GM12878 (cell line): Measurements from ENCODE around the gene IL27RA. TPM values are rescaled to one million over a fixed set of nuclear protein-coding genes. Genes with fewer than 3 reads are reported as not detected.

Experiments
- ATAC-seq: fragments of 200-7000 bp; cut with Tn5 transposase; 3 replicates; pipeline ENCODE4 v1.9.1; 2020; ENCODE audit warnings: mild to moderate bottlenecking, moderate library complexity
- BruUV-seq: library from RNA; stranded (reverse); fragments of 400-500 nt; replicated peaks from 2 replicates; lab custom pipeline; 2021; lab: Mats Ljungman, UMichigan
- CTCF ChIA-PET: fragments of 300-600 bp; sonication (Branson Sonifier 250); formaldehyde crosslinking; extraction: SDS; loops from one replicate; lab custom pipeline; 2021; ENCODE audit warnings: inconsistent platforms; lab: Yijun Ruan, JAX
- POLR2A ChIA-PET: fragments of 350-600 bp; formaldehyde crosslinking; extraction: SDS; loops from one replicate; lab custom pipeline; 2021; ENCODE audit warnings: inconsistent platforms; lab: Charles Lee
- RAD21 ChIA-PET: fragments of 300-600 bp; sonication (Branson Sonifier 250); formaldehyde crosslinking; loops from one replicate; lab custom pipeline; 2023; ENCODE audit warnings: antibody characterized with exemption; ENCODE audit not compliant: unreplicated experiment; lab: Charles Lee
- SMC1A ChIA-PET: fragments of 300-600 bp; sonication (Branson Sonifier 250); formaldehyde crosslinking; loops from one replicate; lab custom pipeline; 2023; ENCODE audit not compliant: unreplicated experiment, uncharacterized antibody; lab: Charles Lee
- DNase-seq: peaks from one replicate; pipeline ENCODE4 v3.0.0-alpha.2; 2011; ENCODE audit warnings: low read depth, low spot score
- FAIRE-seq: peaks from 3 replicates; lab custom pipeline; 2011; peaks lifted over from hg19 to GRCh38; lab: Jason Lieb, UNC
- H2AFZ ChIP-seq: 2 replicates; pipeline ENCODE4 v1.6.0; 2011; ENCODE audit warnings: low read depth, low read length, control low read depth; ENCODE audit not compliant: control insufficient read depth
- H3K27ac ChIP-seq: 2 replicates; pipeline ENCODE4 v1.5.1; 2011; ENCODE audit warnings: control low read depth; ENCODE audit not compliant: control insufficient read depth, insufficient read depth
- H3K27me3 ChIP-seq, 2 experiments: replicated peaks in 1 of 2; 2 replicates each; pipeline versions ENCODE4 v1.6.0 to v1.6.1; 2011; ENCODE audit warnings: low read length in 1 of 2; ENCODE audit not compliant: control insufficient read depth in 2 of 2, insufficient read depth in 2 of 2
- H3K36me3 ChIP-seq, 2 experiments: 2 replicates each; pipeline ENCODE4 v1.5.1; 2011; ENCODE audit warnings: low read length in 1 of 2; ENCODE audit not compliant: control insufficient read depth in 2 of 2, insufficient read depth in 2 of 2
- H3K4me1 ChIP-seq: 2 replicates; pipeline ENCODE4 v1.6.1; 2011; ENCODE audit warnings: mild to moderate bottlenecking, low read length, moderate library complexity, mixed read lengths; ENCODE audit not compliant: control insufficient read depth, insufficient read depth
- H3K4me2 ChIP-seq: 2 replicates; pipeline ENCODE4 v1.6.0; 2011; ENCODE audit warnings: control low read depth; ENCODE audit not compliant: control insufficient read depth, insufficient read depth
- H3K4me3 ChIP-seq: fragments of 200-600 bp; sonication (generic); 2 replicates; pipeline ENCODE4 v1.5.1; 2016
- H3K79me2 ChIP-seq: 2 replicates; pipeline ENCODE4 v1.6.0; 2011; ENCODE audit warnings: low read length; ENCODE audit not compliant: control insufficient read depth, insufficient read depth
- H3K9ac ChIP-seq: 2 replicates; pipeline ENCODE4 v1.8.0; 2011; ENCODE audit warnings: low read length, control low read depth, mixed read lengths; ENCODE audit not compliant: control insufficient read depth, insufficient read depth
- H3K9me3 ChIP-seq: replicated peaks from 3 replicates; pipeline ENCODE4 v1.5.1; 2011; ENCODE audit warnings: mild to moderate bottlenecking, low read length; ENCODE audit not compliant: control insufficient read depth, insufficient read depth
- H4K20me1 ChIP-seq: 2 replicates; pipeline ENCODE4 v1.6.0; 2011; ENCODE audit not compliant: control insufficient read depth, insufficient read depth
- ATF3 ChIP-seq: IDR thresholded peaks from 2 replicates; pipeline ENCODE4 v1.6.1; 2011; ENCODE audit warnings: low read depth, mild to moderate bottlenecking, low read length, moderate library complexity, borderline replicate concordance; ENCODE audit errors: extremely low read depth
- CREM ChIP-seq: IDR thresholded peaks from 2 replicates; pipeline ENCODE4 v1.6.1; 2014; ENCODE audit warnings: antibody characterized with exemption, low read depth
- CUX1 ChIP-seq: IDR thresholded peaks from 2 replicates; pipeline ENCODE4 v1.6.1; 2012; ENCODE audit warnings: improper control_type of control experiment, low read depth, low read length; ENCODE audit not compliant: insufficient replicate concordance
- HCFC1 ChIP-seq: fragments of 150-350 bp; IDR thresholded peaks from 2 replicates; pipeline ENCODE4 v1.6.1; 2014; ENCODE audit warnings: low read length
- HDGF ChIP-seq: fragments of 450-650 bp; IDR thresholded peaks from 2 replicates; pipeline ENCODE4 v1.6.1; 2016; ENCODE audit warnings: antibody characterized with exemption
- MXI1 ChIP-seq: fragments of 150-350 bp; IDR thresholded peaks from 2 replicates; pipeline ENCODE4 v1.6.1; 2011; ENCODE audit warnings: low read depth, mild to moderate bottlenecking, inconsistent platforms, low read length, improper control_type of control experiment
- NBN ChIP-seq: fragments of 450-650 bp; IDR thresholded peaks from 2 replicates; pipeline ENCODE4 v1.6.1; 2016
- NR2C1 ChIP-seq: fragments of 450-650 bp; IDR thresholded peaks from 2 replicates; pipeline ENCODE4 v1.6.1; 2017; ENCODE audit warnings: antibody characterized with exemption, mild to moderate bottlenecking, moderate library complexity
- TCF12 ChIP-seq: IDR thresholded peaks from 2 replicates; pipeline ENCODE4 v1.6.1; 2011; ENCODE audit warnings: low read depth, mild to moderate bottlenecking, low read length
- ZBTB11 ChIP-seq: fragments of 450-650 bp; formaldehyde crosslinking; IDR thresholded peaks from 2 replicates; pipeline ENCODE4 v1.5.0; 2022; ENCODE audit warnings: mild to moderate bottlenecking, missing genetic modification characterization
- ZNF207 ChIP-seq: fragments of 450-650 bp; IDR thresholded peaks from 2 replicates; pipeline ENCODE4 v1.6.1; 2014; ENCODE audit warnings: antibody characterized with exemption, mild to moderate bottlenecking, borderline replicate concordance
- WGBS: methylation state at CpG from one replicate; pipeline ENCODE4 v1.1.6; 2016; ENCODE audit warnings: low lambda C conversion rate; ENCODE audit not compliant: insufficient replicate concordance, insufficient coverage; ENCODE audit errors: missing lambda C conversion rate; 5-methylcytosine and 5-hydroxymethylcytosine counted together
- in situ Hi-C: fragments of 300-500 bp; cut with MboI; formaldehyde crosslinking; loops from 9 replicates; pipeline ENCODE4 v1.14.3; 2018; ENCODE audit warnings: mixed read lengths
- intact Hi-C: fragments of 100-400 bp; cut with micrococcal nuclease; formaldehyde crosslinking; loops from one replicate; pipeline ENCODE4 v1.14.2; 2022; ENCODE audit not compliant: unreplicated experiment
- polyA plus RNA-seq, 11 experiments: library from polyadenylated mRNA; depleted of rRNA in 4 of 11; unstranded in 6 of 11; stranded (reverse) in 5 of 11; fragments of >200 nt; fragmentation: Nextera tagmentation in 4 of 11; fragmentation: Illumina TruSeq in 1 of 11; extraction: Ambion mirVana in 4 of 11; extraction: Trizol in 1 of 11; gene quantifications; 1 replicate in 1 of 11; 2 replicates in 10 of 11; pipeline versions ENCODE4 v1.2.1 to v1.2.3, GENCODE V29; 2011 to 2016; ENCODE audit warnings: inconsistent platforms in 2 of 11, missing spikeins in 2 of 11, low read depth in 1 of 11
- total RNA-seq, 4 experiments: library from RNA; depleted of rRNA in 3 of 4; stranded (reverse); fragments of >200 nt in 3 of 4; fragmentation: Illumina TruSeq in 1 of 4; extraction: Trizol in 1 of 4; gene quantifications; 2 replicates each; pipeline versions ENCODE4 v1.2.1 to v1.2.3, GENCODE V29; 2013 to 2021

The IL27RA gene
- total and polyA plus RNA-seq, 10 of the 15 experiments (the other 5 are each of a cell fraction or from before 2014, with no cell fraction given), result 8.4 to 63.5 (median 41.2) TPM

- in situ Hi-C loops, result loop anchor here (25.0 kb wide), 1 partner anchor 775 kb away; no protein-coding TSS in a partner anchor
- CTCF ChIA-PET, result interaction anchor here (1.3 kb wide), 1 partner anchor 9 kb away, joined by 3 read pairs; no protein-coding TSS in a partner anchor
These were observed 30.9 kb downstream of the IL27RA start for GRCh38 chr19:14062558-14062855.

More at GRCh38 chr19:14062558-14062855, 30.9 kb downstream of the IL27RA start:
- no peak overlapping the region for H3K9ac ChIP-seq
- no peak overlapping the region for H3K27ac ChIP-seq
- no peak overlapping the region for H2AFZ ChIP-seq
- no peak for FAIRE-seq
- no peaks in the 10 kb centered on the region for H3K9me3 ChIP-seq
- intact Hi-C loops, result no loop called here
- ChIA-PET POLR2A (no interaction called here), RAD21 (no interaction called here)
- no peak for ATAC-seq
- H3K4me3 ChIP-seq, result no peak overlapping the region
- H3K79me2 ChIP-seq, result no peaks in the 10 kb centered on the region
- no TSS peak for BruUV-seq
- H3K27me3 ChIP-seq, result peaks cover 0 to 6% of the 10 kb centered on the region in 2 experiments; a peak in 3 of 4 replicates
- no peak for DNase-seq
- H4K20me1 ChIP-seq, result no peaks in the 10 kb centered on the region; the same call in 1 of the 2 replicates
- H3K4me2 ChIP-seq, result no peak overlapping the region
- no peak for TF ChIP-seq NBN
- no peak for TF ChIP-seq ATF3
- TF ChIP-seq TCF12, result no peak
- TF ChIP-seq CUX1, result no peak
- no peak for TF ChIP-seq ZNF207
- TF ChIP-seq MXI1, result no peak
- TF ChIP-seq ZBTB11 (CRISPR knock-in tag), result no peak
- TF ChIP-seq CREM, result no peak
- no peak for TF ChIP-seq HDGF
- TF ChIP-seq HCFC1, result no peak
- TF ChIP-seq NR2C1, result no peak
- TF ChIP-seq, all 136 proteins: peak for 0
- H3K36me3 ChIP-seq, result no peaks in the 10 kb centered on the region
- 33% methylated on average over 5 of the region's 5 CpGs for WGBS
- no peaks in the 10 kb centered on the region for H3K4me1 ChIP-seq
- SMC1A ChIA-PET, result no interaction called here
